K562 (cell line): Measurements from ENCODE around the gene ALKBH8. TPM values are rescaled to one million over a fixed set of nuclear protein-coding genes. Genes with fewer than 3 reads are reported as not detected.
A peak's percentile ranks its signal among the peaks of the same experiment; 100 is the strongest.

Experiments
- CBX1 ChIP-seq: sonication (generic); IDR thresholded peaks from 2 replicates; pipeline ENCODE4 v1.6.1; 2016; ENCODE audit warnings: antibody characterized with exemption, low read depth, mild to moderate bottlenecking
- CHD1 ChIP-seq: fragments of 200-600 bp; sonication (generic); IDR thresholded peaks from one replicate; pipeline ENCODE4 v1.6.1; 2012; ENCODE audit warnings: mild to moderate bottlenecking, moderate library complexity, low read length, inconsistent platforms
- MXI1 ChIP-seq: IDR thresholded peaks from 2 replicates; pipeline ENCODE4 v1.6.1; 2011; ENCODE audit warnings: low read depth, mild to moderate bottlenecking, improper control_type of control experiment, low read length
- NEUROD1 ChIP-seq: fragments of 150-350 bp; IDR thresholded peaks from 2 replicates; pipeline ENCODE4 v1.6.1; 2014; ENCODE audit warnings: borderline replicate concordance, low read length, low read depth; ENCODE audit not compliant: partially characterized antibody
- NFIC ChIP-seq: fragments of 450-650 bp; IDR thresholded peaks from 2 replicates; pipeline ENCODE4 v1.6.1; 2017; ENCODE audit warnings: mild to moderate bottlenecking, inconsistent platforms
- STAT5A ChIP-seq: IDR thresholded peaks from 2 replicates; pipeline ENCODE4 v1.6.1; 2012; ENCODE audit warnings: low read length, inconsistent platforms, borderline replicate concordance
- XRCC5 ChIP-seq: fragments of 200-400 bp; formaldehyde crosslinking; IDR thresholded peaks from 2 replicates; pipeline ENCODE4 v1.6.1; 2017; ENCODE audit warnings: low read depth, mild to moderate bottlenecking, low read length
- ZFX ChIP-seq: sonication (generic); formaldehyde crosslinking; IDR thresholded peaks from 2 replicates; pipeline ENCODE4 v1.8.0; 2022; ENCODE audit warnings: mild to moderate bottlenecking, missing genetic modification reagents, moderate library complexity
- ZNF696 ChIP-seq: fragments of 250-450 bp; sonication (Bioruptor Pico); conservative IDR thresholded peaks from 2 replicates; pipeline ENCODE4 v1.4.0; 2020; ENCODE audit warnings: mild to moderate bottlenecking, moderate library complexity
- polyA plus RNA-seq, 8 experiments: library from polyadenylated mRNA; depleted of rRNA in 4 of 8; stranded (reverse) in 5 of 8; unstranded in 3 of 8; fragments of >200 nt; fragmentation: Nextera tagmentation in 2 of 8; fragmentation: Illumina TruSeq in 1 of 8; extraction: Ambion mirVana in 2 of 8; extraction: Trizol in 1 of 8; gene quantifications; 2 replicates each; pipeline versions ENCODE4 v1.2.1 to v1.2.3, GENCODE V29; 2011 to 2014; ENCODE audit warnings: inconsistent platforms in 1 of 8, missing spikeins in 1 of 8
- total RNA-seq, 7 experiments: library from RNA; depleted of rRNA in 6 of 7; stranded (reverse); fragments of >200 nt in 6 of 7; fragmentation: Illumina TruSeq in 2 of 7; extraction: Trizol in 2 of 7; gene quantifications; 2 replicates each; pipeline versions ENCODE4 v1.2.1 to v1.2.3, GENCODE V29; 2011 to 2021; ENCODE audit warnings: low replicate concordance in 1 of 7
- TF ChIP-seq, protein P1 (sequence below), 2 experiments: IDR thresholded peaks in 1 of 2; conservative IDR thresholded peaks in 1 of 2; 2 replicates each; pipeline ENCODE4 v1.6.1; 2016; ENCODE audit warnings: low read depth in 2 of 2, mild to moderate bottlenecking in 1 of 2, missing compliant biosample characterization in 1 of 2, missing genetic modification characterization in 1 of 2, moderate library complexity in 1 of 2
- TF ChIP-seq, protein P2 (sequence below), 2 experiments: fragments of 450-650 bp; IDR thresholded peaks; 2 replicates each; pipeline ENCODE4 v1.6.1; 2016; ENCODE audit warnings: mild to moderate bottlenecking in 2 of 2, borderline replicate concordance in 1 of 2, low read depth in 1 of 2, moderate library complexity in 1 of 2
- TF ChIP-seq, protein P3 (sequence below), 3 experiments: IDR thresholded peaks in 2 of 3; conservative IDR thresholded peaks in 1 of 3; 2 replicates each; pipeline ENCODE4 v1.5.1; 2011 to 2012; ENCODE audit warnings: low read length in 3 of 3, mild to moderate bottlenecking in 3 of 3, control low read depth in 2 of 3, improper control_type of control experiment in 1 of 3, inconsistent platforms in 1 of 3, low read depth in 1 of 3, mixed read lengths in 1 of 3, moderate library complexity in 1 of 3; ENCODE audit not compliant: insufficient read depth in 2 of 3
- TF ChIP-seq, protein P4 (sequence below): fragments of 250-450 bp; sonication (Bioruptor Pico); IDR thresholded peaks from 2 replicates; pipeline ENCODE4 v1.8.0; 2021; ENCODE audit warnings: moderate library complexity, mild to moderate bottlenecking, inconsistent platforms

ALKBH8 gene
- total and polyA plus RNA-seq, 9 of the 15 experiments (the other 6 are each of a cell fraction or from before 2014, with no cell fraction given): 4.3 to 14.4 (median 9.1) TPM

DNA sequence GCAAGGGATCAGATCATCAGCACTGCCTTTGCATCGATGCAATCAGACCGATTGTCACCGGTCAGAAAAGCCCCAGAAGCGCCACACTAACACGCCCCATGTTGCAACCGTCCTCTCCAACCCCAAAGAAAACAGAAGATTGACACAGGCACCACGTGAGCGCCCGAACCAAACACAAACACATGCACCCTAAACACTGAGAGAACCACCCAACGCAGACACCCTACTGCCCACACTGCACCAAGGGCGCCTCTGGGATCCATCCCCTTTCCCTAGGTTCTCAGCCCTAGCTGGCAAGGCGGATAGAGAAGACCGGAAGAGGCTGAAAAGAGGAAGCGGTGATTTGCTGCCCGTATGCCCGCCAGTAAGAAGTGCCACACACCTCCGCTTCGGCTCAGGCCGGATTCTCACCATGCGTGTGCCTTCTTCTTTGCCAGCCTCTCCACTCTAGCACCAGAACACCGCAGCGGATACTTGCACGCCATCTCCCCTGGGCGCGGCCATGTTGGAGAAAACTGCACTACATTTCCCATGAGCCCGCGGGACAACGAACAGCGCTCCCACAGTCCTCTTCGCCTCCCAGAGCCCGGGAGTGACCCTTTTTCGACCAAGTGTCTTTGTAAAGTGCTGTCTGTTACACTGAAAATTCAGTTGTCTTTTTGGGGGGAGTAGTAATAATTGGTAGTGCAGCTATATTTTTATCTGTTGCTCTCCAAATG is at the start of gene ALKBH8 (continued):
- TF ChIP-seq, protein P1, sequence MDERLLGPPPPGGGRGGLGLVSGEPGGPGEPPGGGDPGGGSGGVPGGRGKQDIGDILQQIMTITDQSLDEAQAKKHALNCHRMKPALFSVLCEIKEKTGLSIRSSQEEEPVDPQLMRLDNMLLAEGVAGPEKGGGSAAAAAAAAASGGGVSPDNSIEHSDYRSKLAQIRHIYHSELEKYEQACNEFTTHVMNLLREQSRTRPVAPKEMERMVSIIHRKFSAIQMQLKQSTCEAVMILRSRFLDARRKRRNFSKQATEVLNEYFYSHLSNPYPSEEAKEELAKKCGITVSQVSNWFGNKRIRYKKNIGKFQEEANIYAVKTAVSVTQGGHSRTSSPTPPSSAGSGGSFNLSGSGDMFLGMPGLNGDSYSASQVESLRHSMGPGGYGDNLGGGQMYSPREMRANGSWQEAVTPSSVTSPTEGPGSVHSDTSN (CRISPR knock-in tag; IDR thresholded peaks at IDR 0.05; ENCODE audit: low read depth): no peak
- TF ChIP-seq, protein P1 (tag; conservative IDR thresholded peaks at IDR 0.05; ENCODE audit: low read depth): peak; percentile 7; the same call in 1 of the 2 replicates
- TF ChIP-seq, protein P2, sequence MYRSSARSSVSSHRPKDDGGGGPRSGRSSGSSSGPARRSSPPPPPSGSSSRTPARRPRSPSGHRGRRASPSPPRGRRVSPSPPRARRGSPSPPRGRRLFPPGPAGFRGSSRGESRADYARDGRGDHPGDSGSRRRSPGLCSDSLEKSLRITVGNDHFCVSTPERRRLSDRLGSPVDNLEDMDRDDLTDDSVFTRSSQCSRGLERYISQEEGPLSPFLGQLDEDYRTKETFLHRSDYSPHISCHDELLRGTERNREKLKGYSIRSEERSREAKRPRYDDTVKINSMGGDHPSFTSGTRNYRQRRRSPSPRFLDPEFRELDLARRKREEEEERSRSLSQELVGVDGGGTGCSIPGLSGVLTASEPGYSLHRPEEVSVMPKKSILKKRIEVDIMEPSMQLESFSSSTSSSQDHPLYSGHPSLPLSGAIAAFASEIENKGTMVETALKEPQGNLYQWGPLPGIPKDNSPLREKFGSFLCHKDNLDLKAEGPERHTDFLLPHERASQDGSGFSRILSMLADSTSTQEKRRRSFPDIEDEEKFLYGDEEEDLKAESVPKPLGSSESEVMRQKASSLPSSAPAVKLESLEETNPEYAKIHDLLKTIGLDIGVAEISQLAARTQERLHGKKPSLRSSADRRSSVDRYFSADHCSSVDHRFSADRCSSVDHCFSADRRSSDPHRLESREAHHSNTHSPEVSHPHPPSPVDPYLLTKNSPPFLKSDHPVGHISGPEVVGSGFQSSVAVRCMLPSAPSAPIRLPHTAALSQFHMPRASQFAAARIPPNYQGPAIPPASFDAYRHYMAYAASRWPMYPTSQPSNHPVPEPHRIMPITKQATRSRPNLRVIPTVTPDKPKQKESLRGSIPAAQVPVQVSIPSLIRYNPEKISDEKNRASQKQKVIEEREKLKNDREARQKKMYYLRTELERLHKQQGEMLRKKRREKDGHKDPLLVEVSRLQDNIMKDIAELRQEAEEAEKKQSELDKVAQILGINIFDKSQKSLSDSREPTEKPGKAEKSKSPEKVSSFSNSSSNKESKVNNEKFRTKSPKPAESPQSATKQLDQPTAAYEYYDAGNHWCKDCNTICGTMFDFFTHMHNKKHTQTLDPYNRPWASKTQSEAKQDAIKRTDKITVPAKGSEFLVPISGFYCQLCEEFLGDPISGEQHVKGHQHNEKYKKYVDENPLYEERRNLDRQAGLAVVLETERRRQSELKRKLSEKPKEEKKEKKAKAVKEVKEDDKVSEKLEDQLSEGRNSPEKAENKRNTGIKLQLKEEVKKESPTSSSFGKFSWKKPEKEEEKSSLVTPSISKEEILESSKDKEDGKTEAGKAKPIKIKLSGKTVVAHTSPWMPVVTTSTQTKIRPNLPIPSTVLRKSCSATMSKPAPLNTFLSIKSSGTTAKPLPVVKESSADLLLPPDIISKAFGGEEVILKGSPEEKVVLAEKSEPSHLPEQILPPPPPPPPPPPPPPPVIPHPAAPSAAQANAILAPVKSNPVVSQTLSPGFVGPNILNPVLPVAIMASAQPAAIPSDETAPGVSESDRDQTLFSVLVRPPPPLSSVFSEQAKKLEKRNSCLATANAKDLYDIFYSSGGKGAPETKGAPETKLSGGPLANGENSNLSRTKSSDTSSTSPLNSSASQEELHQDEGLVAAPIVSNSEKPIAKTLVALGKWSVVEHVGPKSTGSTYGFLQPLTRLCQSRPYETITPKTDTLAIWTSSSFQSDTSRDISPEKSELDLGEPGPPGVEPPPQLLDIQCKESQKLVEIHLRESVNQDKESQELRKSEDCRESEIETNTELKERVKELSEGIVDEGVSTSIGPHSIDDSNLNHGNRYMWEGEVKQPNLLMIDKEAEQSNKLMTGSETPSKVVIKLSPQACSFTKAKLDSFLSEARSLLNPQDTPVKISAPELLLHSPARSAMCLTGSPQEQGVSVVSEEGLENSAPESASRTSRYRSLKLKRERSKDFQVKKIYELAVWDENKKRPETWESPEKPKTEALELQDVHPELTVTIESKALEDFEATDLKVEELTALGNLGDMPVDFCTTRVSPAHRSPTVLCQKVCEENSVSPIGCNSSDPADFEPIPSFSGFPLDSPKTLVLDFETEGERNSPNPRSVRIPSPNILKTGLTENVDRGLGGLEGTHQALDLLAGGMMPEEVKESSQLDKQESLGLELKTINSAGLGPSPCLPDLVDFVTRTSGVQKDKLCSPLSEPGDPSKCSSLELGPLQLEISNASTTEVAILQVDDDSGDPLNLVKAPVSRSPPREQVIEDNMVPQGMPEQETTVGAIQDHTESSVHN (IDR thresholded peaks at IDR 0.05; ENCODE audit: borderline replicate concordance in 1 of 2, low read depth in 1 of 2): no peak
- no peak for TF ChIP-seq ZFX (CRISPR knock-in tag)
- TF ChIP-seq, protein P3, sequence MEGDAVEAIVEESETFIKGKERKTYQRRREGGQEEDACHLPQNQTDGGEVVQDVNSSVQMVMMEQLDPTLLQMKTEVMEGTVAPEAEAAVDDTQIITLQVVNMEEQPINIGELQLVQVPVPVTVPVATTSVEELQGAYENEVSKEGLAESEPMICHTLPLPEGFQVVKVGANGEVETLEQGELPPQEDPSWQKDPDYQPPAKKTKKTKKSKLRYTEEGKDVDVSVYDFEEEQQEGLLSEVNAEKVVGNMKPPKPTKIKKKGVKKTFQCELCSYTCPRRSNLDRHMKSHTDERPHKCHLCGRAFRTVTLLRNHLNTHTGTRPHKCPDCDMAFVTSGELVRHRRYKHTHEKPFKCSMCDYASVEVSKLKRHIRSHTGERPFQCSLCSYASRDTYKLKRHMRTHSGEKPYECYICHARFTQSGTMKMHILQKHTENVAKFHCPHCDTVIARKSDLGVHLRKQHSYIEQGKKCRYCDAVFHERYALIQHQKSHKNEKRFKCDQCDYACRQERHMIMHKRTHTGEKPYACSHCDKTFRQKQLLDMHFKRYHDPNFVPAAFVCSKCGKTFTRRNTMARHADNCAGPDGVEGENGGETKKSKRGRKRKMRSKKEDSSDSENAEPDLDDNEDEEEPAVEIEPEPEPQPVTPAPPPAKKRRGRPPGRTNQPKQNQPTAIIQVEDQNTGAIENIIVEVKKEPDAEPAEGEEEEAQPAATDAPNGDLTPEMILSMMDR (IDR thresholded peaks at IDR 0.05 in 2 of 3, conservative IDR thresholded peaks at IDR 0.05 in 1 of 3; ENCODE audit: insufficient read depth in 2 of 3, low read depth in 1 of 3, low read length in 3 of 3): no peak
- TF ChIP-seq CBX1: no peak
- TF ChIP-seq, protein P4, sequence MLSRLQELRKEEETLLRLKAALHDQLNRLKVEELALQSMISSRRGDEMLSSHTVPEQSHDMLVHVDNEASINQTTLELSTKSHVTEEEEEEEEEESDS (CRISPR knock-in tag): no peak
- TF ChIP-seq NFIC: no peak
- TF ChIP-seq STAT5A: no peak
- no peak for TF ChIP-seq NEUROD1
- no peak for TF ChIP-seq XRCC5
- TF ChIP-seq MXI1: peak; percentile 96
- no peak for TF ChIP-seq CHD1
- no peak for TF ChIP-seq ZNF696
